Fibroblast of gingiva (primary cell): ENCODE measurements around the gene GLYATL3.

Source experiments
- DNase-seq: peaks from one replicate; pipeline ENCODE4 v3.0.0-alpha.2; 2011; ENCODE audit warnings: low read depth

The GLYATL3 gene

DNA sequence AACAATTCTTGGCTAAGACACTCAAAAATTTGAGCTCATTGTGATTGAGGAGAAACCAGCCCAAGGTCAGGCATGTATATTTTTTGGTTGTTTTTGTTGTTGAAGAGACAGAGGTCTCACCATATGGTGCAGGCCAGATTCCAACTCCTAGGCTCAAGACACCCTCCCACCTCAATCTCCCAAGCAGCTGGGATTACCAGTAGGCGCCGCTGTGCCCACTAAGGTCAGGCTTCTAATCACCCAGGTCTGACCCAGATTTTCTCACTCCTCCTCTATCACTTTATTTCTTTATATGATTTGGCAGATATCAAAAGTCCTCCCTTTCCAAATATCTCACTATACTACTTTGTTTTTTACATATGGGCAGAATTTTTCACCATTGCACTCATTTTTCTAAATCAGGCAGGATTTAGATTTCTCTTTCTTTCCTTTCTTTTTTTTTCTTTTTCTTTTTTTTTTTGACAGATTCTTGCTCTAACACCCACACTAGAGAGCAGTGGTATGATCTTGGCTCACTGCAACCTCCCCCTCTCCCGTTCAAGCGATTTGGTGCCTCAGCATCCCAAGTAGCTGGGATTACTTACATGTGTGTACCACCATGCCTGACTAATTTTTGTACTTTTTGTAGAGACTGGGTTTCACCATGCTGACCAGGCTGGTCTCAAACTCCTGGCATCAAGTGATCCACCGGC is 49.0 kb downstream of the GLYATL3 start:
- DNase-seq: no peak

GRCh38 chr6:49549691-49550491 is 50.2 kb downstream of the GLYATL3 start:
- no peak for DNase-seq

GRCh38 chr6:49550492-49551077 is 50.9 kb downstream of the GLYATL3 start, which contains the start of gene C6orf141:
C6orf141 (plus strand) TSS chr6:49550668; CDS start chr6:49550793, 125 bp downstream.
- DNase-seq: no peak

- no peak for DNase-seq
These were observed 51.5 kb downstream of the GLYATL3 start for GRCh38 chr6:49551078-49551865.

- DNase-seq: no peak
These were observed 52.1 kb downstream of the GLYATL3 start for GRCh38 chr6:49551866-49552129.

DNA sequence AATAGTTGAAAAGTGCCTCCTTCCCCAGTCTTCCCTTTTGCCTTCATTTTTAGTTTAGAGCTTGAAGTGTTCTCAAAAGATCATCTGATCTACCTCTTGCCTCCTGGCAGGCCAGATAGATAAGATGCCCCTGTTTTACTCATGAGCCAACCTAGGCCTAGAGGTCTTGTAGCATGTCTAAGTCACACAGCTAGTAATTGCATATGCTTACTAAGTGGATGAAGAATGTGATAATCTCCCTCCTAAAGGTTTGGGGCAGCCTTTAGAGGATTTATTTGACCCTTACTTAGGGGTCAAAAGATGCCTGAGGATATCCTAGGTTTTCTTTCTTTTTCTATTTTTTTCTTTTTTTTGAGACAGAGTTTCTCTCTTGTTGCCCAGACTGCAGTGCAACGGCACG is 52.9 kb downstream of the GLYATL3 start:
- DNase-seq: no peak

DNA sequence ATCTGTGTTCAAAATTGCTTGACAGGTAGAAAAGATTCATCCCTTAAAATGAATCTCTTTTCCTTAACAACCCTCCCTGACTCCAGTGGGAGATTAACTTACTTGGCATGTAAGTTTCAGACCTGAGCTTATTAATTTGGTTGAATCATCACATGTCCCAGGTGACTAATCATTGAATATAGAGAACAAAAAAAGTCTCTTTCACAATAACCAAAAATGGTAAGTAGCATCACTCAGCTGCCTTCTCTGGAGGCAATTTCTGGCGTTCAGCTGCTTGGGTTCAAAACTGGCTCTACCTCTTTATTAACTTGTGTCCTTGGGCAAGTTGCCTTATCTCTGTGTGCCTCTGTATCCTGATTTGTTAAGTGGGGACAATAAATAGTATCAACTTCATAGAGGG is 53.7 kb downstream of the GLYATL3 start:
- no peak for DNase-seq

DNA sequence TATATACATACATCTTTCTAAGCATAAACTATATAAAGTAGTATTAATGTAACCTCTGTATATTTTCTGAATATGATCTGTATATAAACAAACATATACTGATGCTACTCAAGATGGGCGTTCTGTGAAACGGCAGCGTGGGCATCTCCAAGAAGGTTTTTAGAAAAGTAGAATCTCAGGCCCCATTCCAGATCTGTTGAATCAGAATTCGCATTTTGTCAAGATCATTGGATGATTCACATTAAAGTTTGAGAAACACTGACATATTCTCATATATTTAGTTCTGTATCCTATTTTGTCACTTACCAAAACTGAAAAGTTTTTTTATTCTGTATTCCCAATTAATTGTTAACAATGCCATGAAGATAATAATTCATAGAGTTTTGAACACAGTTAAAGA is 56.2 kb downstream of the GLYATL3 start:
- DNase-seq: no peak

DNA sequence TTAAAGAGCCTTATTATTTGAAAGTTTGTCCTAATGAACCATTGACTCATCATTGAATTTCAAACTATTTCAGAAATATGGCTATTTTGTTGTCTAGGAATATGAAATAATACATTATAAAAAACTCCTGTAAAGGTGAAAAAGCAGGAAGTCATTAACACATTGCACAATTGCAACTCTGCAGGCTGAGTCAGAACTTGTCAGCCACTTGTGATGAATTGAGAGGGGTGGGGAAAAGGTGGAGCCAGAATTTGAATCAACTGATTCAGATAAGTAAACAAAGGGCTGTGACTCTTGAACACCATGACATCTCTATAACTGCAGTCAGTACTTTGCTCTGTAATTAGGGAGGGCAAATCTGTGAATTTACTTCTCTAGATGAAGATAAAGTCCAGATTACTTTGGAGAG is 56.7 kb downstream of the GLYATL3 start:
- DNase-seq: no peak

DNA sequence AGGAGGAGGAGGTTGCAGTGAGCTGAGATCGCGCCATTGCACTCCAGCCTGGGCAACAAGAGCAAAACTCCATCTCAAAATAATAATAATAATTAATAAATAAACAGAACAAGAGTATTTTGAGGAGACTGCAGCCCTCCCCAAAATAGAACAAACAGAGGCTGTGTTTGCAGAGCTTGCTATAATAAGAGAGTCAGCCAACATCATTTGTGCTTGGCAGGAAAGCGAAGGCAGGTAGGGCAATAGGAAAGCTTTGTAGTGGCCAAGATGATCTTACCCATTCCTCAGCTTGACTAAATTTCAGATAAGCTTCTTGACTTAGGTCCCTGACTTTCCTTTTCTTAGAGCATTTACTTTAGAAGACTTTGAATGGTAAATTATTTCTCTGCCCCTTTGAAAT is 57.5 kb downstream of the GLYATL3 start:
- DNase-seq: no peak

DNA sequence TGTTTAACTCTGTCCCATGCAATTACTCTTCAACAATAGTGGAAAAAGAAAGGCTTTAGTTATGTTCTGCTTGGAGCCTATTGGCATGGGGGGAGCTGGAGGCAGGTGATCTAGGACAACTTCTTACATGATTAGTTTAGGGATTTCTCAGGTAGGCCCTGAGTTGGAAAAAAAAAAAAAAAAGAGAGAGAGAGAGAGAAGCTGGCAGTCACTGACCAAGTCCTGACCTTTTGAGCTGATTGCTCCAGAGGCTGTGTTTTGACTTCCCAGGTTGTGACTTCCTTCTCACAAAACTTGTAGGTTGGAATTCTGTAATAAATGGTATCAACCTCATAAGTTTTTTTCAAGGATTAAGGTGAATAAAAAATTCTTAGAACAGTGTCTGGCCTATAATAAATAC is 58.5 kb downstream of the GLYATL3 start:
- DNase-seq: no peak

DNA sequence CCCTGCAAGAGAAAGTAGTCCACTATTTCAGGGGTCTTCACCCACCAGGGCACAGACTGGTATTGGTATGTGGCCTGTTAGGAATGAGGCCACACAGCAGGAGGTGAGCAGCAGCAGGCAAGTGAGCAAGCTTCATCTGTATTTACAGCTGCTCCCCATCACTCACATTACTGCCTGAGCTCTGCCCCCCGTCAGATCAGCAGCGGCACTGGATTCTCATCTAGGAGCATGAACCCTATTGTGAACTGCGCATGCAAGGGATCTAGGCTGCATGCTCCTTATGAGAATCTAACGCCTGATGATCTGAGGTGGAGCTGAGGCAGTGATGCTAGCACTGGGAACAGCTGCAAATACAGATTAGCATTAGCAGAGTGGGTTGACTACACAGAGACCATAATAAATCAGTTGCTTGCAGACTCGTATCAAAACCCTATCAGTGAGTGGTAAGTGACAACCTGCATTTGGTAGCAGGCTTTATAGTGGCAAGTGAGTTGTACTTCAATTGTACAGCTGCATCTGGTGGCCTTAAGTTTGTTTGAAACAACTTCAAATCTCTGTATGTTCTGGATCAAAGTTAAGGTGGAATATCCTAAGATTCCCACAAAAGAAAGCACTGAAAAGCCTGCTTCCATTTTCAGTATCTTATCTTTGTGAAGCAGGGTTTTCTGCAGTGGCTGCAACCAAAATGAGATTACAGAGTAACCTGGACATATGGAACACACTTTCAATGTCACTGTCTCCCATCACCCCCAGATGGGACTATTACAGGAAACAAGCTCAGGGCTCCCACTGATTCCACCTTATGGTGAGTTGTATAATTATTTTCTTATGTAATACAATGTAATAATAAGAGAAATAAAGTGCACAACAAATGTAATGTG is 63.5 kb downstream of the GLYATL3 start:
- no peak for DNase-seq

DNA sequence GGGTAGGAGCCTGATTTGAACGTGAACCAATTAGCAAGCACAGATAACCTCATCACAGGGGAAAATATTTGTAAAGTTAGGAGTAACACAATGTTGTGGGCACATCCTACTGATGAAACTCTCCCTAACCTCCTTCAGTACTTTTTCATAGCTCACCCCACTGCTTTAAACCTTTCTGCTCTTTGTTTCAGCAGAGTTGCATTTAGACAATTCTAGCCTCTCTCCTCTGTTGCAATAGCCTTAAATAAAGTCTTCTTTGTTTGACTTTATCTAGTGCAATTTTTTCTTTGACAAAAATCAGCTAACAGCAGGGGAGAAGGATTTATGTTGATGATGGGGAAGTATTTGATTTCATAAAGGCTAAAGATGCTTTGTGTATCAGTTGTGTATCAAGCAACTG is 64.8 kb downstream of the GLYATL3 start:
- no peak for DNase-seq

GRCh38 chr6:49565261-49565660 is 65.5 kb downstream of the GLYATL3 start:
- DNase-seq: no peak

DNA sequence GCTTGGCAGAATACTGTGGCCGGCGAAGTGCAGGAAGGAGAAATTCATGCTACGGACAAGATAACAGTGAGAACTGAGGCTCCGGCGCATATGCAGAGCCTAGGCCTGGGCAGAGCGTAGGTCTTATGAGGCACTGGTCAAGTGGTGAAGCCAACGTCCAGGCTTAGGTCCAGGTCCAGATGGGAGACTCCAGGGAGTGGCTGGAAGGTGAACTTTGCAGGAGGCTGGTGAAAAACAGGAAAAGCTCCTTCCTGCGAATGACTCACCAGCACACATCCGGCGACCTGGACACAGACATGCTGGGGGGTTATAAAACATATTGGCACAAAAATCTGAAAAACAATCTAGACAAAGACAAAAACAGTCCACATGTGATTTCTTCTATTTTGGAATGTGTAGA is 66.1 kb downstream of the GLYATL3 start:
- DNase-seq: no peak

GRCh38 chr6:49570474-49571079 is 70.9 kb downstream of the GLYATL3 start:
- no peak for DNase-seq

DNA sequence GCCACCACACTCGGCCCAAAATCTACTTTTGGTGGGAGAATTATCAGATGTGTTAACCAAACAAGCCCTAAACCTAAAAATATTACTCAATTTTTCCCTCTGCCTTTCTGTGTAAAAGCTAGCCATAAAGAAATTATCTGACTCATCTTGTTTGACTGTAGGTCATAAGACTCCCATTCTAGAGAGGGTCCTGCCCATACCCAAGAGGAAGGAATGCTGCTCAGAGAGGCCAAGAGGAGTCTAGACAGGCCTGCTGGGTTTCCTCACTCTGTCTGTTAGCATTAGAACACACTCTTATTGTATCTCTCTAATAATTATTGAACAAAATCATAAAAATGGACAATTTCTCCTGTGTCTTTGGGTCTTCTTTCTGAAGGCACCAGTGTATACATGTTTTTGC is 76.9 kb downstream of the GLYATL3 start:
- no peak for DNase-seq
